K562 (cell line): ENCODE measurements around the gene UBN2. TPM values are rescaled to one million over a fixed set of nuclear protein-coding genes. Genes with fewer than 3 reads are reported as not detected.

Source experiments
- CCAR2 ChIP-seq: fragments of 200-400 bp; formaldehyde crosslinking; IDR thresholded peaks from 2 replicates; pipeline ENCODE4 v1.6.1; 2017; ENCODE audit warnings: mild to moderate bottlenecking, low read depth, low read length
- DEAF1 ChIP-seq: fragments of 450-650 bp; formaldehyde crosslinking; IDR thresholded peaks from 2 replicates; pipeline ENCODE4 v1.4.0; 2020; ENCODE audit warnings: mild to moderate bottlenecking, moderate library complexity
- E2F6 ChIP-seq, 2 experiments: IDR thresholded peaks; 2 replicates each; pipeline ENCODE4 v1.6.1; 2011; ENCODE audit warnings: borderline replicate concordance in 1 of 2, control low read depth in 1 of 2, low read depth in 1 of 2, low read length in 1 of 2, mild to moderate bottlenecking in 1 of 2, mixed read lengths in 1 of 2, moderate library complexity in 1 of 2; ENCODE audit not compliant: insufficient read depth in 1 of 2, insufficient read length in 1 of 2, poor library complexity in 1 of 2, severe bottlenecking in 1 of 2; ENCODE audit errors: extremely low read depth in 1 of 2
- E2F8 ChIP-seq: fragments of 450-650 bp; IDR thresholded peaks from 2 replicates; pipeline ENCODE4 v1.7.1; 2018; ENCODE audit warnings: mild to moderate bottlenecking, low read depth; ENCODE audit not compliant: partially characterized antibody
- NR4A1 ChIP-seq, 2 experiments: fragments of 250-450 bp in 1 of 2; fragments of 450-650 bp in 1 of 2; sonication (Bioruptor Pico) in 1 of 2; IDR thresholded peaks; 2 replicates each; pipeline versions ENCODE4 v1.4.0 to v1.6.1; 2016 to 2020; ENCODE audit warnings: mild to moderate bottlenecking in 2 of 2, missing compliant biosample characterization in 1 of 2, missing genetic modification characterization in 1 of 2, moderate library complexity in 1 of 2
- PTTG1 ChIP-seq: fragments of 450-650 bp; IDR thresholded peaks from 2 replicates; pipeline ENCODE4 v1.6.1; 2016; ENCODE audit warnings: low read depth, mild to moderate bottlenecking, missing genetic modification characterization, missing compliant biosample characterization
- RCOR1 ChIP-seq, 2 experiments: IDR thresholded peaks; 2 replicates each; pipeline ENCODE4 v1.6.1; 2012; ENCODE audit warnings: low read depth in 2 of 2, low read length in 2 of 2, borderline replicate concordance in 1 of 2, improper control_type of control experiment in 1 of 2
- SAFB2 ChIP-seq: fragments of 200-400 bp; formaldehyde crosslinking; IDR thresholded peaks from 2 replicates; pipeline ENCODE4 v1.6.1; 2018; ENCODE audit warnings: borderline replicate concordance, low read length, low read depth, moderate library complexity; ENCODE audit not compliant: severe bottlenecking
- SRSF3 ChIP-seq: fragments of 200-400 bp; formaldehyde crosslinking; IDR thresholded peaks from 2 replicates; pipeline ENCODE4 v1.6.1; 2016; ENCODE audit warnings: mild to moderate bottlenecking, low read length, moderate library complexity; ENCODE audit not compliant: insufficient read depth
- ZNF263 ChIP-seq: sonication (generic); formaldehyde crosslinking; IDR thresholded peaks from 2 replicates; pipeline ENCODE4 v1.8.0; 2022; ENCODE audit warnings: mild to moderate bottlenecking, missing genetic modification reagents, borderline replicate concordance
- ZNF282 ChIP-seq: sonication (generic); formaldehyde crosslinking; IDR thresholded peaks from 2 replicates; pipeline ENCODE4 v1.8.1; 2023; ENCODE audit warnings: missing genetic modification reagents
- polyA plus RNA-seq, 8 experiments: library from polyadenylated mRNA; depleted of rRNA in 4 of 8; stranded (reverse) in 5 of 8; unstranded in 3 of 8; fragments of >200 nt; fragmentation: Nextera tagmentation in 2 of 8; fragmentation: Illumina TruSeq in 1 of 8; extraction: Ambion mirVana in 2 of 8; extraction: Trizol in 1 of 8; gene quantifications; 2 replicates each; pipeline versions ENCODE4 v1.2.1 to v1.2.3, GENCODE V29; 2011 to 2014; ENCODE audit warnings: inconsistent platforms in 1 of 8, missing spikeins in 1 of 8
- total RNA-seq, 7 experiments: library from RNA; depleted of rRNA in 6 of 7; stranded (reverse); fragments of >200 nt in 6 of 7; fragmentation: Illumina TruSeq in 2 of 7; extraction: Trizol in 2 of 7; gene quantifications; 2 replicates each; pipeline versions ENCODE4 v1.2.1 to v1.2.3, GENCODE V29; 2011 to 2021; ENCODE audit warnings: low replicate concordance in 1 of 7
- TF ChIP-seq, protein P1 (sequence below), 3 experiments: IDR thresholded peaks in 2 of 3; conservative IDR thresholded peaks in 1 of 3; 2 replicates each; pipeline ENCODE4 v1.5.1; 2011 to 2012; ENCODE audit warnings: low read length in 3 of 3, mild to moderate bottlenecking in 3 of 3, control low read depth in 2 of 3, improper control_type of control experiment in 1 of 3, inconsistent platforms in 1 of 3, low read depth in 1 of 3, mixed read lengths in 1 of 3, moderate library complexity in 1 of 3; ENCODE audit not compliant: insufficient read depth in 2 of 3

The UBN2 gene
- total and polyA plus RNA-seq, 9 of the 15 experiments (the other 6 are each of a cell fraction or from before 2014, with no cell fraction given): 1.2 to 19.5 (median 9.9) TPM

GRCh38 chr7:139321071-139321745 is 90.2 kb downstream of the UBN2 start (continued):
- TF ChIP-seq SAFB2 (no peak), SRSF3 (no peak), PTTG1 (tag) (no peak), CCAR2 (no peak), ZNF263 (peak; percentile 68), NR4A1 (CRISPR knock-in tag; IDR thresholded peaks at IDR 0.05) (no peak), NR4A1 (tag; IDR thresholded peaks at IDR 0.05) (no peak), RCOR1 (IDR thresholded peaks at IDR 0.05; ENCODE audit: borderline replicate concordance in 1 of 2, low read depth in 2 of 2, low read length in 2 of 2) (peak in 1 of 2 experiments; percentile 67; a peak in 1 of 4 replicates), E2F6 (IDR thresholded peaks at IDR 0.05; ENCODE audit: borderline replicate concordance in 1 of 2, extremely low read depth in 1 of 2, insufficient read depth in 1 of 2, insufficient read length in 1 of 2, low read depth in 1 of 2, low read length in 1 of 2, poor library complexity in 1 of 2, severe bottlenecking in 1 of 2) (no peak), DEAF1 (CRISPR knock-in tag) (0 out of 2 replicates have a peak, but pooled peaks have one; percentile 14), E2F8 (no peak), ZNF282 (CRISPR knock-in tag) (0 out of 2 replicates have a peak, but pooled peaks have one; percentile 27)
- TF ChIP-seq, protein P1, sequence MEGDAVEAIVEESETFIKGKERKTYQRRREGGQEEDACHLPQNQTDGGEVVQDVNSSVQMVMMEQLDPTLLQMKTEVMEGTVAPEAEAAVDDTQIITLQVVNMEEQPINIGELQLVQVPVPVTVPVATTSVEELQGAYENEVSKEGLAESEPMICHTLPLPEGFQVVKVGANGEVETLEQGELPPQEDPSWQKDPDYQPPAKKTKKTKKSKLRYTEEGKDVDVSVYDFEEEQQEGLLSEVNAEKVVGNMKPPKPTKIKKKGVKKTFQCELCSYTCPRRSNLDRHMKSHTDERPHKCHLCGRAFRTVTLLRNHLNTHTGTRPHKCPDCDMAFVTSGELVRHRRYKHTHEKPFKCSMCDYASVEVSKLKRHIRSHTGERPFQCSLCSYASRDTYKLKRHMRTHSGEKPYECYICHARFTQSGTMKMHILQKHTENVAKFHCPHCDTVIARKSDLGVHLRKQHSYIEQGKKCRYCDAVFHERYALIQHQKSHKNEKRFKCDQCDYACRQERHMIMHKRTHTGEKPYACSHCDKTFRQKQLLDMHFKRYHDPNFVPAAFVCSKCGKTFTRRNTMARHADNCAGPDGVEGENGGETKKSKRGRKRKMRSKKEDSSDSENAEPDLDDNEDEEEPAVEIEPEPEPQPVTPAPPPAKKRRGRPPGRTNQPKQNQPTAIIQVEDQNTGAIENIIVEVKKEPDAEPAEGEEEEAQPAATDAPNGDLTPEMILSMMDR (IDR thresholded peaks at IDR 0.05 in 2 of 3, conservative IDR thresholded peaks at IDR 0.05 in 1 of 3; ENCODE audit: insufficient read depth in 2 of 3, low read depth in 1 of 3, low read length in 3 of 3): peak; percentile 70 to 84 (median 77)
